Calu3 (cell line): ENCODE measurements around the gene SPOCK1. TPM values are rescaled to one million over a fixed set of nuclear protein-coding genes. Genes with fewer than 3 reads are reported as not detected.

Experiments
- BruUV-seq: library from RNA; stranded (reverse); fragments of 400-500 nt; replicated peaks from 2 replicates; lab custom pipeline; 2021; lab: Mats Ljungman, UMichigan
- CTCF ChIA-PET: fragments of 300-600 bp; sonication (Branson Sonifier 250); formaldehyde crosslinking; loops from one replicate; lab custom pipeline; 2022; ENCODE audit warnings: antibody characterized with exemption; lab: Charles Lee
- DNase-seq: peaks from one replicate; pipeline ENCODE4 v3.0.0; 2022
- H3K27ac Mint-ChIP-seq: one replicate; pipeline ENCODE4 v1.8.0; 2022; ENCODE audit warnings: mixed read lengths; ENCODE audit not compliant: unreplicated experiment
- H3K27me3 Mint-ChIP-seq: one replicate; pipeline ENCODE4 v1.8.0; 2022; ENCODE audit warnings: mixed read lengths; ENCODE audit not compliant: unreplicated experiment
- H3K36me3 Mint-ChIP-seq: one replicate; pipeline ENCODE4 v1.8.0; 2022; ENCODE audit warnings: mild to moderate bottlenecking, moderate library complexity, mixed read lengths; ENCODE audit not compliant: insufficient read depth, unreplicated experiment
- H3K4me1 Mint-ChIP-seq: one replicate; pipeline ENCODE4 v1.8.0; 2022; ENCODE audit warnings: mild to moderate bottlenecking, low read depth, mixed read lengths; ENCODE audit not compliant: unreplicated experiment
- H3K4me3 Mint-ChIP-seq: one replicate; pipeline ENCODE4 v1.8.0; 2022; ENCODE audit warnings: mild to moderate bottlenecking, low read depth, moderate library complexity, mixed read lengths; ENCODE audit not compliant: unreplicated experiment
- H3K9me3 Mint-ChIP-seq: one replicate; pipeline ENCODE4 v1.8.0; 2022; ENCODE audit warnings: low read depth, mixed read lengths; ENCODE audit not compliant: unreplicated experiment
- CTCF ChIP-seq: fragments of 200-600 bp; IDR thresholded peaks from one replicate; pipeline ENCODE4 v1.8.0; 2022; ENCODE audit warnings: antibody characterized with exemption; ENCODE audit not compliant: unreplicated experiment
- intact Hi-C: fragments of 100-400 bp; cut with micrococcal nuclease; formaldehyde crosslinking; loops from one replicate; pipeline ENCODE4 v1.10.0; 2022; ENCODE audit not compliant: unreplicated experiment
- total RNA-seq: library from RNA; stranded (reverse); gene quantifications from 2 replicates; pipeline ENCODE4 v1.2.3, GENCODE V29; 2022

SPOCK1 gene
- total RNA-seq, 1 experiment from 2014 or later = 3.2 TPM

- DNase-seq = no peak
- CTCF ChIA-PET = no interaction called here
- H3K36me3 Mint-ChIP-seq = no peaks in the 10 kb centered on the region
- intact Hi-C loops = no loop called here
- no TSS peak for BruUV-seq
- H3K27me3 Mint-ChIP-seq = no peaks in the 10 kb centered on the region
- H3K4me1 Mint-ChIP-seq = no peaks in the 10 kb centered on the region
- H3K9me3 Mint-ChIP-seq = no peaks in the 10 kb centered on the region
- no peak for TF ChIP-seq CTCF
- no peak overlapping the region for H3K4me3 Mint-ChIP-seq
- no peak overlapping the region for H3K27ac Mint-ChIP-seq
These were observed 377.1 kb downstream of the SPOCK1 start for GRCh38 chr5:137122075-137122474.

GRCh38 chr5:137119321-137119720 lies 379.8 kb downstream of the SPOCK1 start:
- intact Hi-C loops = no loop called here
- no TSS peak for BruUV-seq
- Mint-ChIP-seq H3K27me3 (no peaks in the 10 kb centered on the region), H3K4me1 (peaks cover 8% of the 10 kb centered on the region), H3K36me3 (no peaks in the 10 kb centered on the region), H3K4me3 (no peak overlapping the region), H3K27ac (no peak overlapping the region), H3K9me3 (no peaks in the 10 kb centered on the region)
- CTCF ChIA-PET = no interaction called here
- DNase-seq = no peak
- TF ChIP-seq CTCF = no peak

- CTCF ChIA-PET = no interaction called here
- no peak overlapping the region for H3K27ac Mint-ChIP-seq
- intact Hi-C loops = no loop called here
- H3K9me3 Mint-ChIP-seq = no peaks in the 10 kb centered on the region
- DNase-seq = no peak
- no peak overlapping the region for H3K4me3 Mint-ChIP-seq
- H3K36me3 Mint-ChIP-seq = no peaks in the 10 kb centered on the region
- peaks cover 11% of the 10 kb centered on the region for H3K4me1 Mint-ChIP-seq
- no TSS peak for BruUV-seq
- no peaks in the 10 kb centered on the region for H3K27me3 Mint-ChIP-seq
- TF ChIP-seq CTCF = no peak
These were observed 380.5 kb downstream of the SPOCK1 start for GRCh38 chr5:137118629-137119028.

- H3K36me3 Mint-ChIP-seq = no peaks in the 10 kb centered on the region
- no peak for TF ChIP-seq CTCF
- BruUV-seq = no TSS peak
- H3K4me3 Mint-ChIP-seq = no peak overlapping the region
- peaks cover 11% of the 10 kb centered on the region for H3K4me1 Mint-ChIP-seq
- CTCF ChIA-PET = interaction anchor here (1.2 to 1.6 kb wide), 2 partner anchors 13 to 27 kb away, joined by 3 to 4 read pairs; no protein-coding TSS in a partner anchor
- no peaks in the 10 kb centered on the region for H3K9me3 Mint-ChIP-seq
- DNase-seq = no peak
- H3K27me3 Mint-ChIP-seq = peaks cover 2% of the 10 kb centered on the region
- no peak overlapping the region for H3K27ac Mint-ChIP-seq
- intact Hi-C loops = no loop called here
These were observed 384.0 kb downstream of the SPOCK1 start for GRCh38 chr5:137115152-137115551.
